Stimulated activated CD8-positive, alpha-beta memory T cell treated with anti-CD3 and anti-CD28 coated beads, Interleukin-2, amount 100 ng/mL, for 1 hour (primary cell): ENCODE data around the gene GDPD4.
"Not testable (repeated sequence)": the region's sequence is repeated elsewhere in the genome, so short reads cannot be mapped to it uniquely, and the experiment has no call there.

Experiments used
- DNase-seq, 2 donors: peaks; one replicate each; pipeline ENCODE4 v3.0.0-alpha.2; 2020; ENCODE audit warnings: low read depth in 2 of 2

Gene GDPD4

DNA sequence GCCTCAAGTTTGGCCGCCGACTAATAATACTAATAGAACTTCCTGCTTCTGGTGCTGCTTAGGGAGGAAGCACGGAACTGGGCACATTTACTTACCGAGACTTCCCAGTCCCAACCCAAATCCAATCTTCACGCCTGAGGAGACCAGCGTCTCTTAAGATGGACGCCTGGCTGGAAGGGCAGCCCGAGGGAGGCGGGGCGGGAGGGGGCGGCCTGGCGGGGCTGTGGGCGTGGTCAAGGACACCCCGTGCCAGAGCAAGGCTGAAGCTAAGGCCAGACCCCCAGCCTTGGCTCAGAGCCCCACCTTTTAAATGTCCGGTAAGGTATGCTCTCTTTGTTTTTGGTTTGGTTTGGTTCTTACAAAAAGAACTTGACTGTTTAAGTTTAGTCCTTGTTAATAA is at the start of gene GDPD4:
Gene GDPD4 (minus strand): TSS at position 177 of the 400 bp plus-strand sequence. CDS start 16,549 bp downstream, outside the sequence.
- DNase-seq = no peak

DNA sequence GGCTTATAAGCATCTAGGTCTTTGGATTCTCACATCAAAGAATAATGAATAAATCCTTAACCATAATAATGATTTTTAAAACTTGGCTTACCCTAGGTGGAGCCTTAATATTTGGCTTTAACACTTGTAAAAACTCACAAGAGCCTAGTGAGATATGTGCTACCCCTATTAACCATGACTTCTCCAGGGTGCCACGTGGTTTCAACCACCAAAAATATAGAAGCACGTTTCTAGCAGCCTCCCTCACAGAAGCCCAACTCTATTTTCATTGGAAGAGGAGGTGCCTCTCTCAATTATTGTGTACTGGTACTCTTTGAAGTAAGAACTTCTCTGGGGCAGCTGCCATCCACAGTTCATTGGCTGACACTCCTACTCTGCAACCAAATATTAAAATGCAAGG is 46.5 kb upstream of the GDPD4 start:
- no peak for DNase-seq

DNA sequence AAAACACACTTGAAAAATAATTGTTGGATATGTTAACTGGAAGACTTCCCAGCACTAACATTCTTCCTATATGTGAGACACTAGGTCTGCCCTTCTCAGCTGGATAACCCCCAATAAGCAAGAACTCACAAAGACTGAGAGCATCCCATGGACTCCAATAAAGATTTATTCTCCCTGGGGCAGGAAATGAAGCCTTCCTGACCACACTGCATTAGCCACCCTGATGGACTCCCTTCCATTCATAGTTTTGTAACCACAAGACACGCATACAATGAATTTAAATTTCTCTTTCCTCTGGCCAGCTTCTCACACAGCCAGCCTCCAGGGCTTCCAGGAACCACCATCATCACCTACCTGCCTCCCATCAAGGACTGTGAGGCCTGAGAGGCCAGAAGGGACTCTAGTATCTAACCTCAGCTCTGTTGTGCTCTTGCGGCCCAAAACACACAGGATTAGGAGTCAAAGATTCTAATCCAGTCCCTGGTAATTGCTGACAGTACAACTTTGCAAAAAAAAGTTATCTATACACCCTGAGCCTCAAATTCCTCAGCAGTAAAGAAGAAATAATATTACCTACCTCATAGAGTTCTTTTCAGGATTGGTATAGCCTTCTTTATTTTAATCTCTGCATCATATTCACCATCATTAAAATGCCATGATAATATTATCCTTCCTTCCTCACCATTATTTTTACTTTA is 45.6 kb upstream of the GDPD4 start:
- no peak for DNase-seq

GRCh38 chr11:77345621-77346020 is 44.1 kb upstream of the GDPD4 start:
- DNase-seq = no peak

GRCh38 chr11:77340501-77340900 is 39.0 kb upstream of the GDPD4 start:
- DNase-seq = no peak

DNA sequence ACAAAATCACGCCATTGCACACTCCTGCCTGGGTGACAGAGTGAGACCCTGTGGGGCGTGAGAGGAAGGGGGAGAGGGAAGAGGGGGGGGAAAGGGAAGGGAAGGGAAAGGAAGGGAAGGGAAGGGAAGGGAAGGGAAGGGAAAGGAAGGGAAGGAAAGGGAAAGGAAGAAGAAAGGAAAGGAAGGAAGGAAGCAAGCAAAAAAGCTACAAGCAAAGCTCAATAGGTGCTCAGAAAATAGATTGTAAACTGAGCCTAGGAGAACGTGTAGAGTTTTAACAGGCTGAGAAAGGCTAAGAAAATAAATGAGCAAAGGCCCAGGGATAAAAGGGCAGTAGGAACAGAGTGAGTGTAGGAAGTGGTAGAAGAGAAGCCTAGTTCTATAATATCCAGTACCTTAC is 30.8 kb upstream of the GDPD4 start:
- DNase-seq = no peak

DNA sequence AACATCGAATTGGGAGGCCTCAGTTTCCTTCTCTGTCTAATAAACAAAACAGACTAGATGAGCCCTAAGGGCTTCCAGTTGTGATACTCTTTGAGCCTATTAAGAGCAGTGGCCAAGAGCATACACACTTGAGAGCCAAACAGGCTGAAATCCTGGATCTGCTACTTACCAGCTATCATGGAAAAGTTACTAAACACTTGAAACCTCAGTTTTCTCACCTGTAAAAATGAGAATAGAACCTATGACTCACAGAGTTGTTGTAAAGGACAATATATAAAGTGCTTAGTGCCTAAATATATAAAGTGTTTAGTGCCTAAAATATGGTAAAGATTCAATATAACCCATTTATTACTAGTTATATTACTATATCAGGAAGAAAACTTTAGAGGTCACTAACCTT is 23.7 kb upstream of the GDPD4 start:
- DNase-seq = no peak

DNA sequence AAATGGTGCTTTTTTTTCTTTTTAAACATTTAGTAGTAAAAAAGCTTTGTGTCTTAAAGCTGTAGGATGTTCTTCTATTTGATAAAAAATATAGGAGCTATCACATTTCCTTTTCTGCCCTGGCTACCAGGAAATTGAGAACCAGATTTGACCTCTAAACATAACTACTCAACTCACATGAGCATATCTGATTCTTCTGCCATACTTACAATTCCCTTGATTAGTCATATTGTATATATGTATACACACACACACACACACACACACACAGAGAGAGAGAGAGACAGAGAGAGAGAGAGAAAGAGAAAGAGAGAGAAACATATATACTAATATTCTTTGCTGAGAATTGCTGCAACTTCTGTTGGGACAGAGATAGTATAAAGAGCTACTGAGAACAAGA is 23.0 kb upstream of the GDPD4 start:
- no peak for DNase-seq

DNA sequence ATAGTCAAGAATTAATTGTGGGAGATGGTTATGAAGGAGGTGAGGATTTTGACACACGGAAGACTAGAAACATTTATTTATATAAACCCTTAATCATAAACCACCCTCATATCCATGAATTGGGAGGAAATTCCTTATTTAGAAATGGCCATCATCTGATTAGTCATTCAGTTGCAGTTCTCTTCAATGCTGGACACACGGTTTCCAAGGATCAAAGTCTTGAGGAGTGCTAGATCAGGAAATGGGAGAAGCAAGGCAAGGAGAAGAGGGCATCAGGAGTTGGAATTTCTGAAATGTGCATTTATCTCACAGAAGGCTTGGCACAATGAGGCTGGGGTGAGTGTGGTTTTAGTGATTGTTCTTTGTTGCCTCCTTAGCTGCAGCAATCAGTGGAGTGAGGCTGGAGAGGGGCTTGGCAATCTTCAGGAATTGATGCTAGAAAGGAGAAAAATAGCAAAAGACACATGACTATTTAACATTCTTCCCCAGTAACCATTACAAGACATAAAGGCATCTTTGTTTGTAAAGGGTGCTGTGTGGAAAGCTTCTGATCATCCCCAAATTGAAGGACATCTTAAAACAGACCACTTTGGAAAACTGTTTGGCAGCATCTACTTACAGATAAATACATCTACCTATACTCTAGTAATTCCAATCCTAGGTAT is 21.6 kb upstream of the GDPD4 start:
- no peak for DNase-seq

DNA sequence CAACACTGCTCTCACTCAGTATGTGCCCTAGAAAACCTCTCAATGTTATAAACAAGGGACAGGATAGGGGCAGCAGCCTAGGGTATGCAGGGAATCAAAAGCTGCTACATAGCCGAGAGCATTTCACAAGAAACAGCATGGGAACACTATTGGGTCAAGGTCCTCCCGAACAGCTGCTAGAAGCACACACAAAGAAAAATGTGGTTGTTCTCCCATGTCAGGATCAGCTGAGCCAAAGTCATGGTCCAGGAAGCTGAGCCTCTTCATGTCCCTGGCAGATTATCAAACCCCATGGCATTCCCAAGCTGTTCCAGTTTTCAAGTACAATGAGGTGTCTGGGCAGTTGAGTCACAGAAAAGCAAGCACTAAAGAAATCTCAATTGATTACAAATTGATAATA is 21.0 kb upstream of the GDPD4 start:
- no peak for DNase-seq

DNA sequence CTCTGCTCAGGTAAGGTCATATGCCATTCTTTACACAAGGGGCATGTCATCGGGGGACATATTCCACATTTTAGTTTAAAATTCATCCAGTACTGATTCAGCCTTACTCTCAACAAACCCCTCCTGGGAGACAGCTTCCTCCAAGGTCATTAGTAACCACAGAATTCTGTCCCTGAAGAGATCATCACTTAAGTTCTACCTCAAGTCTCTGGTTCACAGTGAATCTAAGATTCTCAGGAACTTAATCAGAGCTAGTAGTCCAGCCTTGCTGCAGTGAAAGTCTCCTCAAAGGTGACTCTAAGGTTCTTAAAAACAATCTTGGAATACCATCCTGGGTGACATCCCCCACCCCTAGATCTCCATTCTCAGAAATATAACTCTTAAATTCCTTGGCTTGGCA is 18.9 kb upstream of the GDPD4 start:
- no peak for DNase-seq

DNA sequence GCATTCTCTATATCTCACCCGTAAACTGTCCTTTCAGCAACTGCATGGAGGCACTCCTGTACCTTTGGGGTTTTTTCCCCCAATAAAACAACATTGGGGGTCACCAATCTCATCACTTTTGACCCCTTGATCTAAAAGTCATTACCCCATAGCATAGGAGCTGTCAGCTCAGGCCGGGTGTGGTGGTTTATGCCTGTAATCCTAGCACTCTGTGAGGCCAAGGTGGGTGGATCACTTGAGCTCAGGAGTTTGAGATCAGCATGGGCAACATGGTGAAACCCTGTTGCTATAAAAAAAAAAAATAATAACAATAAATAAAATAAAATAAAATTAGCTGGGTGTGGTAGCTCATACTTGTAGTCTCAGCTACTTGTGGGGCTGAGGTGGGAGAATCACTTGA is 17.1 kb upstream of the GDPD4 start:
- DNase-seq = no peak

GRCh38 chr11:77316733-77317342 is 15.4 kb upstream of the GDPD4 start:
- DNase-seq = no peak

DNA sequence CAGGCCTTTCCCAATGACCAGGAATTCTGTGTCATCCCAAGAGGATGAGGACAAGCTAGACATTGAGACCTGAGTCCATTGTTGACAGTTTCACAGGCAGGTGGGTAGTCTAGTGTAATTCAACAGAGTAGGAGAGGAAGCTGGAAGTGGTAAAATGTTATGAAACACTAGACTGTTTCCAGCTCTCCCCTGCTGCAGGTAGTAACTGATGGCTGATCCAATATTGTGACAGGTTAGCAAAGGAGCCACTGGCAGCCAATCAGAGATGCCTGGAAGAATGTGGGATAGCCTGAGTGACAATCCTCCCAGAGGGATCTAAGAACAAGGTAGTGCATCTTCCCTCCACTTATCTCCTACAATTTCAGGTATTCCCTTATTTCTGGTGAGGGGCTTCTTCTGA is 10.6 kb upstream of the GDPD4 start:
- DNase-seq = no peak

GRCh38 chr11:77311701-77312100 is 10.2 kb upstream of the GDPD4 start:
- no peak for DNase-seq

DNA sequence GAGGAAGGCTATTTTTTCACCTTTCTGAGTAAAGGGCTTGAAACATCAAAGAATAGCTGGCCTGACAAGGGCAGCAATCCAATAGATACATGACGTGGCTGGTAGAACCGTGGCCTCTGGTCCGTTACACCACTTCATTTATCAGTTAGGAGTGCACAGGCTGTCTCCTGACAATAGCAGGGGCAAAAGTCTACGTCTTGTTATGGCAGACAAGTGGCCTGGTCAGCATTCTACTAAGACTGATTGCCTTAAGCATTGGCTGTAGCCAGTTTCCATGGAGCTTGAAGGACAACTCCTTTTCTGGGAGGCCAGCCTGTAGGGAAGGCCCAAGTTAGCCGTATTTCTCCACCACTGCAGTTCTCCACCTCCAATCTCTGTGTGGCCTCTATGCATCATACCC is 9.2 kb upstream of the GDPD4 start:
- DNase-seq = no peak

DNA sequence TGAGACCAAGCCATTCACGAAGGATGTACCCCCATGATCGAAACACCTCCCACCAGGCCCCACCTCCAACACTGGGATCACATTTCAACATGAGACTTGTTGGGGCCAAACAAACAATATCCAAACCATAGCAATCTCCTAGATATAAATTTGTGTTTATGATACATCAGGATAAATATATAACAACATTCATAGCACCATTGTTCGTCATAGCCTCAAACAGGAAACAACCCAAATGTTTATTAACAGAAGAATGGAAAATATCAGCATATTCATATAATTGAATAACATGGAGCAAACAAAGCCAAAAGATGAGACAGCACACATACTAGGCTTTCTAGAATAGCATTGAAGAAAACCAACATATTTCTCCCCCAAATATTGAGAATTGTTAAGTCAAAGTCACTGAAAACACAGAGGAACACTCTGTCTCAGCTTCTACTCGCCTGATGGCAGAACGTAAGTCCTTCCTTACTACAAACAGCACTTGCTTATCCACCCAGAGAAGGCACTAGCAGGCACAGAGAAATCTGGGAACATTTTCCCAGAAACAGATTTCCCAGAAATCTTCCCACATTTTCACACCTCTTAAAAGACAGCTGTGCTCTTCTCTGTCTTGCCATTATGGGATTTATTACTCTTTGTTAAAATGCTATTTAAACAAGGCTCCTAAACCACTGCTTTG is 8.1 kb upstream of the GDPD4 start:
- DNase-seq = no peak

GRCh38 chr11:77308838-77309237 is 7.4 kb upstream of the GDPD4 start:
- DNase-seq = no peak

DNA sequence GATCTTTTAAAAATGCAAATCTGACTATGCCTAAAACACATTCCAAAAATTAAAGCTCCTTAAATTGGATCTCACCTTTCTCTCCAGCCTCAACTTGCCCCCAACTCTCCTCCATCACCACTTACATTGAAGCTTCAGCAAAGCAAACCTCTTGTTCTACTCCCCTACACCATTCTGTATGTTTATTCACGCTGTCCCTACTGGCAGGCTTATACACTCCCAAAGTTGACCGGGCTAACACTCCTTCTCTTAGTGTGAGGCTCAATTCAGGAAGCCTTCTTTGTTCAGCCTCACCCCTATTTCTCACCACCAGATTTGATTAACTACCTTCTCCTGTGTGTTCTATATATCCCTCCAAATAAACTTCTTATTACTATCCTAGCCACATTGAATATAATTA is 1.8 kb upstream of the GDPD4 start:
- no peak for DNase-seq

DNA sequence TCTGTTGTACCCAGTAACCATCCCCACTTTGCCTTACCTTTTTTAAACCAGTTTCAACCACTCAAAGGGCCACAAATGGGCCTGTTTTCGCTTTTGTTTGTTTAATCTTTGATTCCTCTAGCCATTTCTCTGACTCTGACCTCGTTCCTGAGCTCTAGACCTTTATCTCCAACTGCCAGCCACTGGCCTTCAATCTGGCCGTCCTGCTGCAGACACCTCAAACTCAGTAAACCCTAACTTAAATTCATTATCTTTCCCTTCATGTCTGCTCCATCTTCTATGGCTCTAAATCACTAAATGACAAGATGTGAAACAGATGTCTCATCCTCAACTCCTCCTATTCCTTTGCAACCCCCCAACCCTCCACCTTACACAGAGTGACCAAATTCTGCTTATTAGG is 1.3 kb upstream of the GDPD4 start:
- no peak for DNase-seq

DNA sequence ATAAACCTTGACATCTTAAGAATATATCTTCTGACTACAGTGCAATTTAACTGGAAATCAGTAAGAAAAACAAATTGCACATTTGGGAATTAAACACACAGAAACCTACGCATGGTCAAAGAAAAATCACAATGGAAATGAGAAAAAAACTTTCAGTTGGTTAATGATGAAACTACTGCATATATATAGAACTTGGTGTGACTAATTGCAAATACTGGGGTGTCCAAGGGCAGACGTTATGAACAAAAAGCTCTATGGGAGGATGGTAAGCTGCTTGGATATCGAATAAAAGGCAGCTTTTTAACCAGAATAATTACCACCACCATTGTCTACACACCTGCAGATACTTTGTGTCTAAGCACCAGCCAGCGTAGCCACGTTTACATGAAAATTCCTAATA is 791 bp downstream of the GDPD4 start:
- no peak for DNase-seq

DNA sequence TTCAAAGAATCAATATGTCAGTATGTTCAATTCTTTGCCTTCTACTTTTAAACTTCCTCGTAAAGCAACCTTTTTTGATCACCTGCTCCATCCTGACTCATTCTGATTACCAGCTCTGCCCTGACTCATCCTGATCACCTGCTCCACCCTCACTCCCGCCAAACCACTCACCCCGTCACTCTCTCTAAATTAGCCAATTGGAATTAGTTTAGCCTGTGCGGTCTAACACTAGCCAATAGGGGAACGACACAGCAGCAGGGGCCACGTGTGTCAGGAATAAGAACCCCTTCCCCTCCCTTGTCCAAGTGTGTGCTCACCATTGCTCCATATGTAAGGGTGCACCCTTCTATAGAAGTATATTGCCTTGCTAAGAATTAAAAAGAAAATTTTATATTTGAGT is 1.5 kb downstream of the GDPD4 start:
- not testable (repeated sequence) for DNase-seq

DNA sequence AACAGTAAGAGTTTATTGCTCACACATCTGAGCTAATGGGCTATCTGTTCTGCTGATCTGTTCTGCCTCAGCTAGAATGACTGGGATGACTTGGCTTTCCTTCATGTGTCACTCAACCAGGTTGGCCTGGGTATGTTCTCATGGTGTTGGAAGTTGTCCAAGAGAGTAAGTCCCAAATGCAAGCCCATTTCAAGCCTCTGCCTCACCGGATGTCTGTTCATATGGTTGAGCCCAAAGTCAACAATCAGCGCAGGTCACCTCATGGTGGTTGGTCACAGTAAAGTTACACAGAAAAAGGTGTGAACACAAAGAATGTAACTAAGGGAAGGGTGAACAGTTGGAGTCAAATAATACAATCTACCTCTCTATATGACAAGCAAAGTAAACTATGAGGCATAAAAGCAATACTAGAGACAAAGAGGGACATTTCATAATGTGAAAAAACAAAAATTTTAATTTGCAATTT is 1.9 kb downstream of the GDPD4 start:
- DNase-seq = no peak
